Activated naive CD8-positive, alpha-beta T cell treated with anti-CD3 and anti-CD28 coated beads, Interleukin-2, amount 50 U/mL, for 24 hours (primary cell): ENCODE data around the gene SPATA32.
A peak's percentile ranks its signal among the peaks of the same experiment; 100 is the strongest.

Source experiments
- ATAC-seq: fragments of 150-1000 bp; cut with Tn5 transposase; one replicate; pipeline ENCODE4 v1.10.0; 2021
- DNase-seq: peaks from one replicate; pipeline ENCODE4 v3.0.0; 2021
- H3K27ac Mint-ChIP-seq: one replicate; pipeline ENCODE4 v1.8.0; 2021; ENCODE audit warnings: mild to moderate bottlenecking, mixed read lengths
- H3K27me3 Mint-ChIP-seq: one replicate; pipeline ENCODE4 v1.8.0; 2021; ENCODE audit warnings: mixed read lengths
- H3K36me3 Mint-ChIP-seq: one replicate; pipeline ENCODE4 v1.8.0; 2021; ENCODE audit warnings: low read depth, mixed read lengths
- H3K4me1 Mint-ChIP-seq: one replicate; pipeline ENCODE4 v1.8.0; 2021; ENCODE audit warnings: mixed read lengths
- H3K4me3 Mint-ChIP-seq: one replicate; pipeline ENCODE4 v1.8.0; 2021; ENCODE audit warnings: mild to moderate bottlenecking, moderate library complexity, mixed read lengths
- H3K9me3 Mint-ChIP-seq: one replicate; pipeline ENCODE4 v1.8.0; 2021; ENCODE audit warnings: mixed read lengths

Gene SPATA32

DNA sequence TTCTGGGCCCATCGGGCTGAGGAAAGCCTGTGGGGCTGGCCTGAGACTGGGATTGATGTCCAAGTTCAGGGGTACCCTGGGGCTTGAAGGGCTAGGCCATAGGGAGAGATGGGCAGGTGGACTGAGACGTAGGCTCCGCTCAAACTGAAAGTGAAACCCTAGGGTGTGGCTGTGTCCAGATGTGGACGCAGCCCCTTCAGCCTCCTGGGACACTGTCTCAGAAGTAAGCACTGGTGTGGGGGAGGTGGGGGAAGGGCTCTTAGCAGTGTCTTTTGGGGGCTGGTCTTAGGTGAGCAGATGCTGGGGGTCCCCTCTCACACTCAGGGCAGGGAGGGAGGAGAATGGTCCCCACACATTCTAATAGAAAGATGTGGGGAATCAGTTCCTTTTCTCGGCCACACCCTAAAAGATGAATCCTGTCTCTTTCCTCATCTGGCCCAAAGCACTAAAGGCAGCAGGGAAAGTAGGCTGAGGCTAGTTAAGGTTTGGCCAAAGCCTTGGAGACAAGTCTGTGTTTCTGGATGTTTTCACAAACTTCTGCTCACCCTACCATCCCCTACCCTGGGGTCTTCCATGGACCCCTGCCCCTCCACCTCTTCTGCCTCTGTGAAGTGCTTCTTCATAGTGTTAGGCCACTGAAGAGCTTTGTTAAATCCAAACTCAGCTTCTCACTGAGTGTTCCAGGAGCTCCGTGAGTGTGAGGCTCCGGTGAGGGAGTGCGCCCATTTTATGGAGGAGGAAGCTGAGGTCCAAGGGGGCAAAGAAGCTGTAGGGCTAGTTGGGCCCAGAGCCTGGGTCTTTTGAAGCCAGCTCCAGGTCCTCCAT, 34.6 kb downstream of the SPATA32 start:
- Mint-ChIP-seq H3K9me3 (no peaks in the 10 kb centered on the region), H3K4me3 (peak overlapping the region; percentile 99), H3K36me3 (peaks cover 22% of the 10 kb centered on the region), H3K4me1 (peaks cover 90% of the 10 kb centered on the region), H3K27me3 (no peaks in the 10 kb centered on the region), H3K27ac (peak overlapping the region; percentile 97)
- ATAC-seq (no peak), DNase-seq (peak; percentile 59)

DNA sequence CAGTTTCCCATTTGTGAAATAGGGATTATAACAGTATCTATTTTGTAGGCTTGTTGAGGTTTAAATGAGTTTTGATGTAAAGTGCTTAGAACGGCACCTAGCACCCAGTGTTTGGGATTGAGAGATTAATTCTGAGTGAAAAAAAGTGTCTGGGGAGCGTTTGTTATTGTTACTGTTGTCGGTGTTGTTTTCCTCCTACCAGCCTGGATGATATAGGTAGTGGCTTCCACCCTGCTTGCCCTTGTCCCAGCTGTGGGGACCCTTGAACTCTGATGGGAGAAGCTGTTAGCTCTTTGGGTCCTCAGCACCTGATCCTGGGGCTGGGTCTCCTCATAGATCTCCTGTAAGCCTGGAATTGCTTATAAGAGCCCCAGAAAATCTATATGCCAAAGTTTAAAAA, 35.3 kb downstream of the SPATA32 start:
- Mint-ChIP-seq H3K9me3 (no peaks in the 10 kb centered on the region), H3K4me1 (peaks cover 83% of the 10 kb centered on the region), H3K36me3 (peaks cover 16% of the 10 kb centered on the region), H3K27ac (peak overlapping the region; percentile 97), H3K27me3 (no peaks in the 10 kb centered on the region), H3K4me3 (peak overlapping the region; percentile 99)
- DNase-seq: no peak
- ATAC-seq: no peak

DNA sequence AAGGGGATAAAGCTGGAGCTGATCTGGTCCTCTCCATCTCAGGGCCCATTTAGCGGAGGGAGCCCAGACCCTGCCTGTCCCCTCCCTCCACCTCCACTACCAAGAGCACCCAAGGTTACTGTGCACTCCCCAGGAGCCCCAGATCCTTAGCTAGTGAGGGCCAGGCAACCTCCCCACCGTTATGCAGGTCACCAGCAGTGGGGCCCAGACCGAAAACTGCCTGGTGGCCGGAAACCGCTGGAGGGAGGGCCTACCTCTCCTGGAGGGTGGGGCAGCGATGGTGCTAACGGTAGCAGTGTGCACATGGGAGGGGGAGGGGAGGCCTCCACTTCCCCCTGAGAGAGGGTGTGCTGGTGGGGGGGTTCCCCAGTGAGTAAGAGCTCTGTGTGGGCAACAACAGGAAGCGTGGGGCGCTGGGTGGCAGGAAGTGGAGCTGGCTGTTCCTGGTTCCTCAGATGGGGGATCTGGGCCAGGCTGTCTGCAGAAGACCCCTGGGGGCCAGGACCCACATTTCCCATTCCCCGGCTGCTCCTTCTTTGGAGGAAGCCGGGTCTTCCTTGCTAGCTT, 35.8 kb downstream of the SPATA32 start:
- H3K36me3 Mint-ChIP-seq: peaks cover 16% of the 10 kb centered on the region
- ATAC-seq (peak; percentile 40), DNase-seq (peak; percentile 96)
- H3K27me3 Mint-ChIP-seq: no peaks in the 10 kb centered on the region
- peak overlapping the region; percentile 99 for H3K4me3 Mint-ChIP-seq
- H3K27ac Mint-ChIP-seq: peak overlapping the region; percentile 97
- no peaks in the 10 kb centered on the region for H3K9me3 Mint-ChIP-seq
- H3K4me1 Mint-ChIP-seq: peaks cover 78% of the 10 kb centered on the region

DNA sequence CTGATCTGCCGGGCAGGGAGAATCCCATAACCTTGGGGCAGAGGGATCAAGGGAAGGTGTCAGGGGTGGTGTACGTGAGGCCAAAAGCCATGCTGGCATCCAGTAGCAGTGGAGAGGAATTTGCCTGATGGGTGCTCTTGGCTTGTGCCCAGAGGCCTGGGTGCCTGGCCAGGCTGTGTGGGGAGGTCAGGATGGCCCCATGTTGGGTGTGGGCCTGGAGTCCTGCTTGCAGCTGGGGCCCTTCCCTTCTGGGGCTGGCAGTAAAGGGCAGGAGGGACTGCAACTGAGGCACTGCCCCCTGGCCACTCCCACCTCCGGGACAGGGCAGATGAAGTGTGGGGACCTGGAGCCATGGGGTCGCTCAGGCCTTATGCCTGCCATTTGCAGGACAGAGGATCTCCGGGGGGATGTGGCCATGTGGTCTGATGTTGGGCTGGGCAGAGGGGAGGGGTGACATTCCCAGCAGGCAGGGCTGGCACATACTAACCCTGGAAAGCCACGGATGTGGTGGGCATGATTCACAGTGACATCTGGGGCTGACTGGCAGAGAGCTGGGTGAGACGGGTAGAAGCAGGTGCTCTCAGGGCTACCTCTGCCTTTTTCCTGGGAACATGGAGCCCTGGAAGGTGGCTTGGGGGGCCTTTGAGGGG, 36.7 kb downstream of the SPATA32 start:
- Mint-ChIP-seq H3K9me3 (no peaks in the 10 kb centered on the region), H3K4me1 (peaks cover 72% of the 10 kb centered on the region), H3K27ac (peak overlapping the region; percentile 97), H3K27me3 (no peaks in the 10 kb centered on the region), H3K4me3 (peak overlapping the region; percentile 99), H3K36me3 (peaks cover 25% of the 10 kb centered on the region)
- ATAC-seq (no peak), DNase-seq (peak; percentile 62)

GRCh38 chr17:45224671-45225050, 37.2 kb downstream of the SPATA32 start:
- Mint-ChIP-seq H3K27ac (peak overlapping the region; percentile 97), H3K36me3 (peaks cover 30% of the 10 kb centered on the region), H3K27me3 (no peaks in the 10 kb centered on the region), H3K4me3 (peak overlapping the region; percentile 99), H3K4me1 (peaks cover 72% of the 10 kb centered on the region), H3K9me3 (no peaks in the 10 kb centered on the region)
- ATAC-seq (no peak), DNase-seq (peak; percentile 62)

DNA sequence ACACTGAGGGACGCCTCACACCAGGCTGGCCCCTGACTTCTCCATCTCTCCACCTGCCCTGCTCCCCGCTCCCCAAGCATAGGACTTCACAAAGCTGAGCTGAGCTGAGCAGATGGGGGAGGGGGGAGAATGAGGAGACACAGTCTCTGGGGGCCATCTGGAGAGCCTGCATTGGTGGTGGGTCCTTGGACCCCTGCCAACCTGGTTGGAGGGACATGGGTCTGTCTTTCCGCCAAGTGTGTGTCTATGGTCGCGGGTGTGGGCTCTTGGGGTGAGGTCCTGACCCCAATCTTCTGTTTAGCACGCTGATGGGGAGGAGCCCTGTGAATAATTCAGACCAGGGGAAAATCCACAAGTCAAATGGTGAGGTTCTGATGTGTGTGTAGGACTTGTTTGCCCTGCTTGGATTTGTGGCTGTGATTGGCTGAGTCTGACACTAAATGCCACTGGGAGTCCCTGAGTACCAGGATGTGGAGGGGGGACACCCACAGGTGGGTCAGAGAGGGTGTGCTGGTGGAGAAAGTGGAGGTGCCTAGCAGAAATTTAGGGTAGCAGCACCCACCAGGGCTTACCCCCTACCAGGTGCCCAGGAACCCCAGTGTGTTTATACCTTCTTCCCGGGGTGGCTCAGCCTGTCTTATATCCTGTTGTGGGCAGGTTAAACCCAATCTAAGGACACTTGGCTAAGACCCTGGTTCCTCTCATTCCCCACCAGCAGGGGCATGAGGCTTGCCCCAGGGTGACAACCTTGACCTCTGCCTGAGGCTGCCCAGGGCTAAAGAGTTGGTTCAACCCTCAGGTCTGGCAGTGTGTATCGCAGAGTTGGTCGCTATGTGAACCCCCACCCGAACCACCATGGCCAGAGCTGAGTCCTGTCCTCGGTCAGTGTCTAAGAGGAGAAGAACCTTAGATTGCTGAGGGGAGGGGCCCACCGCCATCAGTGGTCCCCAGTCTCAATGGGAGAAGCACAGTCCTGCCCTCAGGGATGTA, 38.1 kb downstream of the SPATA32 start:
- H3K4me1 Mint-ChIP-seq: peaks cover 72% of the 10 kb centered on the region
- peaks cover 37% of the 10 kb centered on the region for H3K36me3 Mint-ChIP-seq
- DNase-seq: peak; percentile 80
- no peaks in the 10 kb centered on the region for H3K9me3 Mint-ChIP-seq
- no peaks in the 10 kb centered on the region for H3K27me3 Mint-ChIP-seq
- H3K4me3 Mint-ChIP-seq: peak overlapping the region; percentile 99
- peak; percentile 47 for ATAC-seq
- H3K27ac Mint-ChIP-seq: peak overlapping the region; percentile 97

GRCh38 chr17:45222996-45223538, 38.8 kb downstream of the SPATA32 start:
- DNase-seq: no peak
- Mint-ChIP-seq H3K4me3 (peak overlapping the region; percentile 99), H3K4me1 (peaks cover 69% of the 10 kb centered on the region), H3K27me3 (no peaks in the 10 kb centered on the region), H3K36me3 (peaks cover 40% of the 10 kb centered on the region), H3K27ac (peak overlapping the region; percentile 97), H3K9me3 (no peaks in the 10 kb centered on the region)
- no peak for ATAC-seq

GRCh38 chr17:45222289-45222995, 39.5 kb downstream of the SPATA32 start:
- peaks cover 43% of the 10 kb centered on the region for H3K36me3 Mint-ChIP-seq
- ATAC-seq (peak; percentile 20), DNase-seq (peak; percentile 76)
- H3K4me1 Mint-ChIP-seq: peaks cover 66% of the 10 kb centered on the region
- H3K9me3 Mint-ChIP-seq: no peaks in the 10 kb centered on the region
- peak overlapping the region; percentile 99 for H3K4me3 Mint-ChIP-seq
- peak overlapping the region; percentile 97 for H3K27ac Mint-ChIP-seq
- no peaks in the 10 kb centered on the region for H3K27me3 Mint-ChIP-seq

GRCh38 chr17:45222014-45222288, 39.9 kb downstream of the SPATA32 start:
- H3K4me3 Mint-ChIP-seq: peak overlapping the region; percentile 99
- H3K27ac Mint-ChIP-seq: no peak overlapping the region

GRCh38 chr17:45221081-45222013, 40.5 kb downstream of the SPATA32 start, which contains the start of gene FMNL1:
Gene FMNL1, plus strand, starts transcription at chr17:45221885. Its CDS starts 240 bp downstream, at chr17:45222125.
- DNase-seq: peak; percentile 75
- H3K9me3 Mint-ChIP-seq: no peaks in the 10 kb centered on the region
- H3K36me3 Mint-ChIP-seq: peaks cover 49% of the 10 kb centered on the region
- no peak for ATAC-seq
- H3K4me1 Mint-ChIP-seq: peaks cover 62% of the 10 kb centered on the region
- H3K27ac Mint-ChIP-seq: peak within 1 kb of the TSS; percentile 97
- H3K27me3 Mint-ChIP-seq: no peaks in the 10 kb centered on the region
- H3K4me3 Mint-ChIP-seq: peak within 1 kb of the TSS; percentile 99

More at GRCh38 chr17:45222014-45222288, 39.9 kb downstream of the SPATA32 start:
- ATAC-seq: no peak
- no peaks in the 10 kb centered on the region for H3K9me3 Mint-ChIP-seq
- peaks cover 63% of the 10 kb centered on the region for H3K4me1 Mint-ChIP-seq
- DNase-seq: no peak
- H3K36me3 Mint-ChIP-seq: peaks cover 47% of the 10 kb centered on the region
- no peaks in the 10 kb centered on the region for H3K27me3 Mint-ChIP-seq

GRCh38 chr17:45220079-45220478, 41.8 kb downstream of the SPATA32 start:
- Mint-ChIP-seq H3K9me3 (no peaks in the 10 kb centered on the region), H3K4me1 (peaks cover 51% of the 10 kb centered on the region), H3K27me3 (no peaks in the 10 kb centered on the region), H3K36me3 (peaks cover 53% of the 10 kb centered on the region), H3K4me3 (peak overlapping the region; percentile 93), H3K27ac (peak overlapping the region; percentile 86)
- DNase-seq (no peak), ATAC-seq (no peak)

- DNase-seq (peak; percentile 93), ATAC-seq (no peak)
- peaks cover 53% of the 10 kb centered on the region for H3K36me3 Mint-ChIP-seq
- peaks cover 41% of the 10 kb centered on the region for H3K4me1 Mint-ChIP-seq
- H3K27ac Mint-ChIP-seq: peak overlapping the region; percentile 86
- no peaks in the 10 kb centered on the region for H3K27me3 Mint-ChIP-seq
- H3K9me3 Mint-ChIP-seq: no peaks in the 10 kb centered on the region
- peak overlapping the region; percentile 93 for H3K4me3 Mint-ChIP-seq
Observed at GRCh38 chr17:45218895-45219661, 42.8 kb downstream of the SPATA32 start.
